HepG2 (cell line): ENCODE measurements around the gene GAREM2. TPM values are rescaled to one million over a fixed set of nuclear protein-coding genes. Genes with fewer than 3 reads are reported as not detected.
A peak's percentile ranks its signal among the peaks of the same experiment; 100 is the strongest.

Experiments
- BCL6 ChIP-seq: IDR thresholded peaks from 2 replicates; pipeline ENCODE4 v1.6.1; 2016; ENCODE audit warnings: missing genetic modification reagents, missing compliant biosample characterization
- CHD4 ChIP-seq: fragments of 200-600 bp; sonication (generic); IDR thresholded peaks from 2 replicates; pipeline ENCODE4 v1.7.0; 2017; ENCODE audit warnings: mild to moderate bottlenecking, low read length, borderline replicate concordance
- EEA1 ChIP-seq: sonication (generic); formaldehyde crosslinking; IDR thresholded peaks from 2 replicates; pipeline ENCODE4 v1.5.1; 2020; ENCODE audit warnings: mild to moderate bottlenecking, missing genetic modification reagents, borderline replicate concordance
- ELF3 ChIP-seq: IDR thresholded peaks from 2 replicates; pipeline ENCODE4 v1.6.1; 2016; ENCODE audit warnings: missing genetic modification reagents, missing compliant biosample characterization
- FOXK1 ChIP-seq: sonication (generic); formaldehyde crosslinking; IDR thresholded peaks from 2 replicates; pipeline ENCODE4 v1.4.0; 2020; ENCODE audit warnings: low read depth, missing genetic modification reagents, borderline replicate concordance
- GFI1 ChIP-seq: sonication (generic); formaldehyde crosslinking; IDR thresholded peaks from 2 replicates; pipeline ENCODE4 v1.5.0; 2020; ENCODE audit warnings: missing genetic modification reagents, mild to moderate bottlenecking, borderline replicate concordance
- HDAC1 ChIP-seq: sonication (generic); formaldehyde crosslinking; IDR thresholded peaks from 2 replicates; pipeline ENCODE4 v1.5.1; 2020; ENCODE audit warnings: mild to moderate bottlenecking, missing genetic modification reagents
- HMG20A ChIP-seq: IDR thresholded peaks from 2 replicates; pipeline ENCODE4 v1.6.1; 2016; ENCODE audit warnings: borderline replicate concordance
- ISL2 ChIP-seq: sonication (generic); formaldehyde crosslinking; IDR thresholded peaks from 2 replicates; pipeline ENCODE4 v1.5.0; 2020; ENCODE audit warnings: missing genetic modification reagents
- JDP2 ChIP-seq: sonication (generic); formaldehyde crosslinking; IDR thresholded peaks from 2 replicates; pipeline ENCODE4 v1.8.1; 2022; ENCODE audit warnings: missing genetic modification reagents, borderline replicate concordance
- KLF16 ChIP-seq, 2 experiments: sonication (generic) in 1 of 2; formaldehyde crosslinking in 1 of 2; IDR thresholded peaks; 2 replicates each; pipeline versions ENCODE4 v1.6.1 to v1.8.0; 2016 to 2023; ENCODE audit warnings: missing genetic modification reagents in 2 of 2, missing compliant biosample characterization in 1 of 2
- LCORL ChIP-seq, 2 experiments: fragments of 450-650 bp in 1 of 2; sonication (generic) in 1 of 2; formaldehyde crosslinking in 1 of 2; IDR thresholded peaks; 2 replicates each; pipeline versions ENCODE4 v1.5.0 to v1.6.1; 2017 to 2020; ENCODE audit warnings: antibody characterized with exemption in 1 of 2, missing genetic modification reagents in 1 of 2
- NR2F1 ChIP-seq, 2 experiments: fragments of 450-650 bp in 1 of 2; formaldehyde crosslinking in 1 of 2; IDR thresholded peaks; 2 replicates each; pipeline versions ENCODE4 v1.5.0 to v1.6.1; 2016 to 2020; ENCODE audit warnings: mild to moderate bottlenecking in 1 of 2, missing compliant biosample characterization in 1 of 2, missing genetic modification reagents in 1 of 2, moderate library complexity in 1 of 2
- PAWR ChIP-seq: sonication (generic); formaldehyde crosslinking; IDR thresholded peaks from 2 replicates; pipeline ENCODE4 v1.4.0; 2020; ENCODE audit warnings: missing genetic modification reagents, mild to moderate bottlenecking, borderline replicate concordance
- PHB2 ChIP-seq: fragments of 450-650 bp; IDR thresholded peaks from 2 replicates; pipeline ENCODE4 v1.6.1; 2018; ENCODE audit not compliant: partially characterized antibody
- REPIN1 ChIP-seq: sonication (generic); formaldehyde crosslinking; IDR thresholded peaks from 2 replicates; pipeline ENCODE4 v1.8.0; 2022; ENCODE audit warnings: missing genetic modification reagents, low read depth, mild to moderate bottlenecking, borderline replicate concordance
- RXRA ChIP-seq: sonication (generic); formaldehyde crosslinking; IDR thresholded peaks from 2 replicates; pipeline ENCODE4 v1.5.1; 2020; ENCODE audit warnings: missing genetic modification reagents
- SAP130 ChIP-seq: IDR thresholded peaks from 2 replicates; pipeline ENCODE4 v1.6.1; 2016; ENCODE audit warnings: low read depth
- SMAD3 ChIP-seq: sonication (generic); formaldehyde crosslinking; IDR thresholded peaks from 2 replicates; pipeline ENCODE4 v1.4.0; 2020; ENCODE audit warnings: missing genetic modification reagents
- SOX5 ChIP-seq: IDR thresholded peaks from 2 replicates; pipeline ENCODE4 v1.6.1; 2016; ENCODE audit warnings: borderline replicate concordance
- TGIF2 ChIP-seq: IDR thresholded peaks from 2 replicates; pipeline ENCODE4 v1.6.1; 2016; ENCODE audit warnings: control low read depth, missing compliant biosample characterization
- ZNF18 ChIP-seq: sonication (generic); formaldehyde crosslinking; IDR thresholded peaks from 2 replicates; pipeline ENCODE4 v1.8.0; 2022; ENCODE audit warnings: mild to moderate bottlenecking, missing genetic modification reagents; ENCODE audit not compliant: insufficient replicate concordance
- ZNF24 ChIP-seq: fragments of 450-650 bp; IDR thresholded peaks from 2 replicates; pipeline ENCODE4 v1.6.1; 2017; ENCODE audit warnings: antibody characterized with exemption, mild to moderate bottlenecking
- ZNF253 ChIP-seq: sonication (generic); formaldehyde crosslinking; IDR thresholded peaks from 2 replicates; pipeline ENCODE4 v1.8.0; 2022; ENCODE audit warnings: mild to moderate bottlenecking, missing genetic modification reagents, borderline replicate concordance
- ZNF644 ChIP-seq: IDR thresholded peaks from 2 replicates; pipeline ENCODE4 v1.6.1; 2016; ENCODE audit warnings: low read depth
- ZNF766 ChIP-seq: sonication (generic); formaldehyde crosslinking; IDR thresholded peaks from 2 replicates; pipeline ENCODE4 v1.5.0; 2020; ENCODE audit warnings: missing genetic modification reagents, borderline replicate concordance
- ZSCAN9 ChIP-seq: IDR thresholded peaks from 2 replicates; pipeline ENCODE4 v1.6.1; 2016; ENCODE audit warnings: borderline replicate concordance
- polyA plus RNA-seq, 8 experiments: library from polyadenylated mRNA; depleted of rRNA in 3 of 8; stranded (reverse) in 7 of 8; unstranded in 1 of 8; fragments of >200 nt; fragmentation: Illumina TruSeq in 4 of 8; extraction: Trizol in 4 of 8; gene quantifications; 2 replicates each; pipeline versions ENCODE4 v1.2.1 to v1.2.3, GENCODE V29; 2011 to 2016; ENCODE audit warnings: low read depth in 4 of 8, missing spikeins in 1 of 8, mixed read lengths in 1 of 8; ENCODE audit not compliant: insufficient read depth in 1 of 8
- total RNA-seq, 5 experiments: library from RNA; depleted of rRNA; stranded (reverse); fragments of >200 nt; fragmentation: Illumina TruSeq; extraction: Trizol; gene quantifications; 2 replicates each; pipeline ENCODE4 v1.2.3, GENCODE V29; 2016; ENCODE audit warnings: low read depth in 1 of 5
- TF ChIP-seq, protein P1 (sequence below): sonication (generic); formaldehyde crosslinking; IDR thresholded peaks from 2 replicates; pipeline ENCODE4 v1.4.0; 2020; ENCODE audit warnings: missing genetic modification reagents, borderline replicate concordance

Gene GAREM2
- total and polyA plus RNA-seq, 2 of the 13 experiments (the other 11 are each of a cell fraction or from before 2014, with no cell fraction given), result 0.29 to 0.38 TPM

DNA sequence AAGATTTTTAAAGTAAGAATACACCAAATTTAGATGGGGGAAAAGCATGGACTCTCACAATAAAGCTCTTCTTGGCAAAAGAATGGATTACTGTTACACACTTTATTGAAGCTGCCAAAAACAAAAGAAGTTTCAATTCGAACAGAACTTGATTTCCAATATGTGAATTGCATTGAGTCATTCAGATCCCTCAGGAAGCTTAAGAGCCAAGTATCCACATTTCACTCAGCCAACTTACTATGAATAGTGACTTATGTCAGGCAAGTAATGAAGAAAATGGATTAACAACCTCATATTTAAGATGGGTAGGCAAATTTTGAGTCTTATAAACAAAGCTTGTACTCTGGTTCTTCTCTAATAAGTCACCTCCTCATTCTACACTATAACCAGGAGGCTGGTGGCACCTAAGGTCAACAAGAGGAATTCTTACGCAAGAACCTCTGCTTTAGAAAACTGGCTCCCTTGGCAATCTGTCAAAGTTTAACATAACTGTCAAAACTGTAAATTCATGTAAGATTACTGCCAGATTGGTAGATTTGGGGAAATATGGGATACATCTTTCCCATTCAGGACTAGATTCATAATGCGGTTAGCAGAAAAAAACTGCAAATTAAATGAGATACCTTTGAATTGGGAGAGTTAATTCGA lies 65.5 kb downstream of the GAREM2 start (continued):
- TF ChIP-seq ZNF18 (CRISPR knock-in tag) (no peak), SMAD3 (CRISPR knock-in tag) (0 out of 2 replicates have a peak, but pooled peaks have one; percentile 17), HDAC1 (CRISPR knock-in tag) (peak; percentile 65), JDP2 (CRISPR knock-in tag) (no peak), ZNF24 (no peak), SOX5 (CRISPR knock-in tag) (peak; percentile 50), TGIF2 (CRISPR knock-in tag) (peak; percentile 94), ZNF644 (peak; percentile 73; the same call in 1 of the 2 replicates), FOXK1 (CRISPR knock-in tag) (peak; percentile 66; the same call in 1 of the 2 replicates), PAWR (CRISPR knock-in tag) (no peak), EEA1 (CRISPR knock-in tag) (no peak), ZSCAN9 (0 out of 2 replicates have a peak, but pooled peaks have one; percentile 65), GFI1 (no peak), PHB2 (no peak), RXRA (peak; percentile 55; the same call in 1 of the 2 replicates), CHD4 (peak; percentile 40; the same call in 1 of the 2 replicates), ISL2 (CRISPR knock-in tag) (0 out of 2 replicates have a peak, but pooled peaks have one; percentile 15), KLF16 (CRISPR knock-in tag; IDR thresholded peaks at IDR 0.05) (peak in 1 of 2 experiments; percentile 39; a peak in 1 of 4 replicates), ELF3 (CRISPR knock-in tag) (0 out of 2 replicates have a peak, but pooled peaks have one; percentile 35), BCL6 (CRISPR knock-in tag) (peak; percentile 73), ZNF766 (CRISPR knock-in tag) (no peak), HMG20A (CRISPR knock-in tag) (peak; percentile 67; the same call in 1 of the 2 replicates), REPIN1 (CRISPR knock-in tag) (peak; percentile 17; the same call in 1 of the 2 replicates), NR2F1 (CRISPR knock-in tag; IDR thresholded peaks at IDR 0.05) (peak; percentile 50 to 60; a peak in 2 of 4 replicates), ZNF253 (CRISPR knock-in tag) (no peak), LCORL (IDR thresholded peaks at IDR 0.05) (no peak), LCORL (CRISPR knock-in tag; IDR thresholded peaks at IDR 0.05) (no peak), SAP130 (CRISPR knock-in tag) (peak; percentile 89)
- TF ChIP-seq, protein P1, sequence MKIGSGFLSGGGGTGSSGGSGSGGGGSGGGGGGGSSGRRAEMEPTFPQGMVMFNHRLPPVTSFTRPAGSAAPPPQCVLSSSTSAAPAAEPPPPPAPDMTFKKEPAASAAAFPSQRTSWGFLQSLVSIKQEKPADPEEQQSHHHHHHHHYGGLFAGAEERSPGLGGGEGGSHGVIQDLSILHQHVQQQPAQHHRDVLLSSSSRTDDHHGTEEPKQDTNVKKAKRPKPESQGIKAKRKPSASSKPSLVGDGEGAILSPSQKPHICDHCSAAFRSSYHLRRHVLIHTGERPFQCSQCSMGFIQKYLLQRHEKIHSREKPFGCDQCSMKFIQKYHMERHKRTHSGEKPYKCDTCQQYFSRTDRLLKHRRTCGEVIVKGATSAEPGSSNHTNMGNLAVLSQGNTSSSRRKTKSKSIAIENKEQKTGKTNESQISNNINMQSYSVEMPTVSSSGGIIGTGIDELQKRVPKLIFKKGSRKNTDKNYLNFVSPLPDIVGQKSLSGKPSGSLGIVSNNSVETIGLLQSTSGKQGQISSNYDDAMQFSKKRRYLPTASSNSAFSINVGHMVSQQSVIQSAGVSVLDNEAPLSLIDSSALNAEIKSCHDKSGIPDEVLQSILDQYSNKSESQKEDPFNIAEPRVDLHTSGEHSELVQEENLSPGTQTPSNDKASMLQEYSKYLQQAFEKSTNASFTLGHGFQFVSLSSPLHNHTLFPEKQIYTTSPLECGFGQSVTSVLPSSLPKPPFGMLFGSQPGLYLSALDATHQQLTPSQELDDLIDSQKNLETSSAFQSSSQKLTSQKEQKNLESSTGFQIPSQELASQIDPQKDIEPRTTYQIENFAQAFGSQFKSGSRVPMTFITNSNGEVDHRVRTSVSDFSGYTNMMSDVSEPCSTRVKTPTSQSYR, result no peak
